H1 (cell line): ENCODE measurements around the gene ARHGAP28. TPM values are rescaled to one million over a fixed set of nuclear protein-coding genes. Genes with fewer than 3 reads are reported as not detected.

ENCODE experiments used
- CTCF ChIA-PET: fragments of 300-600 bp; sonication (Branson Sonifier 250); formaldehyde crosslinking; loops from one replicate; lab custom pipeline; 2021; ENCODE audit not compliant: partially characterized antibody; lab: Charles Lee
- POLR2A ChIA-PET: fragments of 300-600 bp; sonication (Branson Sonifier 250); formaldehyde crosslinking; loops from one replicate; lab custom pipeline; 2021; ENCODE audit warnings: inconsistent platforms; ENCODE audit not compliant: partially characterized antibody; lab: Charles Lee
- DNase-seq, 2 experiments: peaks; one replicate each; pipeline versions ENCODE4 v3.0.0 to v3.0.0-alpha.2; 2010 to 2022; ENCODE audit warnings: low spot score in 2 of 2, low read depth in 1 of 2, mixed read lengths in 1 of 2
- FAIRE-seq: peaks from 2 replicates; lab custom pipeline; 2011; peaks lifted over from hg19 to GRCh38; lab: Jason Lieb, UNC
- H2AFZ ChIP-seq: 2 replicates; pipeline ENCODE4 v1.8.1; 2012; ENCODE audit warnings: low read length, inconsistent platforms
- H2AK5ac ChIP-seq: 2 replicates; pipeline ENCODE4 v1.6.1; 2013; ENCODE audit warnings: low read depth, low read length
- H2BK120ac ChIP-seq: replicated peaks from 2 replicates; pipeline ENCODE3; 2013; ENCODE audit warnings: low read depth, low read length, inconsistent platforms
- H2BK12ac ChIP-seq: 2 replicates; pipeline ENCODE4 v1.6.1; 2013; ENCODE audit warnings: low read depth, low read length
- H2BK15ac ChIP-seq: 2 replicates; pipeline ENCODE4 v1.6.1; 2013; ENCODE audit warnings: low read length
- H2BK20ac ChIP-seq: 2 replicates; pipeline ENCODE4 v1.6.1; 2013; ENCODE audit warnings: low read length
- H2BK5ac ChIP-seq: 2 replicates; pipeline ENCODE4 v1.6.1; 2013; ENCODE audit warnings: low read depth, low read length
- H3K14ac ChIP-seq: 2 replicates; pipeline ENCODE4 v1.6.1; 2013; ENCODE audit warnings: inconsistent platforms; ENCODE audit not compliant: insufficient read length
- H3K18ac ChIP-seq: 2 replicates; pipeline ENCODE4 v1.6.1; 2013; ENCODE audit warnings: low read length; ENCODE audit errors: extremely low read depth
- H3K23ac ChIP-seq: 2 replicates; pipeline ENCODE4 v1.6.1; 2013; ENCODE audit warnings: inconsistent platforms; ENCODE audit not compliant: insufficient read length
- H3K23me2 ChIP-seq: 2 replicates; pipeline ENCODE4 v1.6.1; 2013; ENCODE audit warnings: low read depth, low read length
- H3K27ac ChIP-seq: 2 replicates; pipeline ENCODE4 v1.6.1; 2011; ENCODE audit warnings: low read depth, low read length, inconsistent platforms
- H3K27me3 ChIP-seq, 4 experiments: replicated peaks in 1 of 4; 1 replicate in 1 of 4; 2 replicates in 3 of 4; pipeline versions ENCODE4 v1.6.1 to v1.8.1; 2011 to 2013; ENCODE audit warnings: low read length in 3 of 4, mild to moderate bottlenecking in 3 of 4, inconsistent platforms in 2 of 4, mixed read lengths in 2 of 4, moderate library complexity in 1 of 4; ENCODE audit not compliant: control insufficient read depth in 3 of 4, insufficient read depth in 3 of 4; ENCODE audit errors: extremely low read depth in 1 of 4
- H3K36me3 ChIP-seq, 4 experiments: 2 replicates each; pipeline versions ENCODE4 v1.6.1 to v1.8.1; 2011 to 2013; ENCODE audit warnings: mild to moderate bottlenecking in 4 of 4, low read length in 3 of 4, moderate library complexity in 2 of 4, control low read depth in 1 of 4, inconsistent platforms in 1 of 4; ENCODE audit not compliant: insufficient read depth in 4 of 4, control insufficient read depth in 2 of 4
- H3K4ac ChIP-seq: replicated peaks from 2 replicates; pipeline ENCODE3; 2013; ENCODE audit warnings: low read length, low read depth, mixed read lengths, inconsistent platforms; ENCODE audit not compliant: insufficient read length
- H3K4me1 ChIP-seq, 4 experiments: replicated peaks in 1 of 4; 1 replicate in 1 of 4; 2 replicates in 3 of 4; pipeline versions ENCODE4 v1.6.1 to v1.8.1; 2011 to 2013; ENCODE audit warnings: low read length in 3 of 4, inconsistent platforms in 2 of 4, mixed read lengths in 1 of 4; ENCODE audit not compliant: insufficient read depth in 4 of 4, control insufficient read depth in 3 of 4
- H3K4me2 ChIP-seq, 2 experiments: 2 replicates each; pipeline versions ENCODE4 v1.6.1 to v1.8.1; 2011 to 2013; ENCODE audit warnings: low read depth in 2 of 2, low read length in 2 of 2, control low read depth in 1 of 2, inconsistent platforms in 1 of 2, mild to moderate bottlenecking in 1 of 2; ENCODE audit not compliant: insufficient read depth in 1 of 2
- H3K4me3 ChIP-seq, 4 experiments: fragments of 200-600, 300-600 bp in 1 of 4; sonication (generic), shearing (Covaris generic), sonication (Bioruptor Twin) in 1 of 4; 2 replicates each; pipeline versions ENCODE4 v1.5.1 to v1.8.1; 2011 to 2016; ENCODE audit warnings: low read length in 4 of 4, low read depth in 3 of 4, control low read depth in 2 of 4, inconsistent platforms in 2 of 4, mild to moderate bottlenecking in 2 of 4, mixed read lengths in 1 of 4, moderate library complexity in 1 of 4; ENCODE audit not compliant: insufficient read depth in 2 of 4; ENCODE audit errors: extremely low read depth in 1 of 4
- H3K56ac ChIP-seq: replicated peaks from 2 replicates; pipeline ENCODE3; 2013; ENCODE audit warnings: low read depth, mild to moderate bottlenecking, mixed read lengths, low read length, inconsistent platforms; ENCODE audit not compliant: insufficient read length
- H3K79me1 ChIP-seq: 2 replicates; pipeline ENCODE4 v1.6.1; 2013; ENCODE audit warnings: low read depth, low read length, control low read depth
- H3K79me2 ChIP-seq, 2 experiments: 2 replicates each; pipeline versions ENCODE4 v1.6.1 to v1.8.1; 2012 to 2013; ENCODE audit warnings: low read length in 2 of 2, mild to moderate bottlenecking in 2 of 2, inconsistent platforms in 1 of 2; ENCODE audit not compliant: insufficient read depth in 2 of 2, control insufficient read depth in 1 of 2
- H3K9ac ChIP-seq, 4 experiments: replicated peaks in 1 of 4; 1 replicate in 1 of 4; 2 replicates in 3 of 4; pipeline versions ENCODE4 v1.6.1 to v1.8.1; 2011 to 2013; ENCODE audit warnings: low read depth in 3 of 4, low read length in 3 of 4, control low read depth in 2 of 4, mild to moderate bottlenecking in 2 of 4, moderate library complexity in 2 of 4, inconsistent platforms in 1 of 4; ENCODE audit errors: extremely low read depth in 1 of 4
- H3K9me3 ChIP-seq, 2 experiments: 2 replicates each; pipeline versions ENCODE4 v1.6.1 to v1.8.1; 2012 to 2013; ENCODE audit warnings: mild to moderate bottlenecking in 2 of 2, moderate library complexity in 2 of 2, control low read depth in 1 of 2, inconsistent platforms in 1 of 2, low read depth in 1 of 2, low read length in 1 of 2, mixed read lengths in 1 of 2; ENCODE audit not compliant: insufficient read depth in 2 of 2
- H4K20me1 ChIP-seq, 2 experiments: replicated peaks in 1 of 2; 2 replicates each; pipeline versions ENCODE3 to v1.8.1; 2011 to 2013; ENCODE audit warnings: inconsistent platforms in 2 of 2, low read length in 2 of 2, mild to moderate bottlenecking in 1 of 2; ENCODE audit not compliant: insufficient read depth in 2 of 2, control insufficient read depth in 1 of 2
- H4K5ac ChIP-seq: 2 replicates; pipeline ENCODE4 v1.6.1; 2013; ENCODE audit warnings: low read length, low read depth, mixed read lengths, inconsistent platforms; ENCODE audit not compliant: insufficient read length
- H4K8ac ChIP-seq: 2 replicates; pipeline ENCODE4 v1.8.0; 2013; ENCODE audit warnings: mild to moderate bottlenecking, moderate library complexity, low read length, inconsistent platforms; ENCODE audit not compliant: insufficient read depth; ENCODE audit errors: extremely low read depth
- H4K91ac ChIP-seq: replicated peaks from 2 replicates; pipeline ENCODE3; 2013; ENCODE audit warnings: low read length, mixed read lengths, inconsistent platforms; ENCODE audit not compliant: insufficient read length
- CEBPB ChIP-seq: IDR thresholded peaks from 2 replicates; pipeline ENCODE4 v1.6.1; 2012; ENCODE audit warnings: low read depth, low read length
- CHD2 ChIP-seq: IDR thresholded peaks from 2 replicates; pipeline ENCODE4 v1.6.1; 2012; ENCODE audit warnings: low read length, improper control_type of control experiment
- EGR1 ChIP-seq: IDR thresholded peaks from 2 replicates; pipeline ENCODE4 v1.6.1; 2011; ENCODE audit warnings: low read depth, low read length, borderline replicate concordance
- EZH2 ChIP-seq: fragments of 200-600 bp; sonication (generic); IDR thresholded peaks from 2 replicates; pipeline ENCODE4 v1.7.1; 2012; ENCODE audit warnings: low read depth, mild to moderate bottlenecking, moderate library complexity, low read length, inconsistent platforms; ENCODE audit not compliant: severe bottlenecking
- GTF2F1 ChIP-seq: IDR thresholded peaks from 2 replicates; pipeline ENCODE4 v1.6.1; 2012; ENCODE audit warnings: low read depth, low read length, improper control_type of control experiment, borderline replicate concordance
- HDAC2 ChIP-seq, 2 experiments: fragments of 300-600 bp in 1 of 2; sonication (generic) in 1 of 2; IDR thresholded peaks; 2 replicates each; pipeline ENCODE4 v1.6.1; 2011 to 2012; ENCODE audit warnings: low read depth in 2 of 2, low read length in 2 of 2, mild to moderate bottlenecking in 2 of 2, moderate library complexity in 2 of 2, borderline replicate concordance in 1 of 2, inconsistent platforms in 1 of 2
- MAFK ChIP-seq: IDR thresholded peaks from 2 replicates; pipeline ENCODE4 v1.6.1; 2012; ENCODE audit warnings: low read depth, mild to moderate bottlenecking, improper control_type of control experiment, low read length
- PHF8 ChIP-seq: fragments of 200-600 bp; sonication (generic); conservative IDR thresholded peaks from 2 replicates; pipeline ENCODE4 v1.7.1; 2012; ENCODE audit warnings: low read depth, mild to moderate bottlenecking, inconsistent platforms, low read length, moderate library complexity
- RAD21 ChIP-seq, 2 experiments: IDR thresholded peaks in 1 of 2; conservative IDR thresholded peaks in 1 of 2; 2 replicates each; pipeline ENCODE4 v1.6.1; 2011; ENCODE audit warnings: low read depth in 2 of 2, low read length in 2 of 2, improper control_type of control experiment in 1 of 2, inconsistent platforms in 1 of 2, mild to moderate bottlenecking in 1 of 2, moderate library complexity in 1 of 2
- RFX5 ChIP-seq: IDR thresholded peaks from 2 replicates; pipeline ENCODE4 v1.6.1; 2011; ENCODE audit warnings: low read depth, low read length, improper control_type of control experiment, borderline replicate concordance
- SUZ12 ChIP-seq: fragments of 200-600 bp; sonication (generic); IDR thresholded peaks from 2 replicates; pipeline ENCODE4 v1.6.1; 2012; ENCODE audit warnings: mild to moderate bottlenecking, inconsistent platforms, low read length, moderate library complexity, mixed read lengths
- TBP ChIP-seq: IDR thresholded peaks from 2 replicates; pipeline ENCODE4 v1.6.1; 2011; ENCODE audit warnings: low read depth, low read length, improper control_type of control experiment
- polyA plus RNA-seq, 7 experiments: library from polyadenylated mRNA; depleted of rRNA in 3 of 7; stranded (reverse) in 5 of 7; unstranded in 2 of 7; fragments of >200 nt in 5 of 7; fragments of 200-250 nt in 2 of 7; gene quantifications; 1 replicate in 5 of 7; 2 replicates in 1 of 7; 4 replicates in 1 of 7; pipeline versions ENCODE4 v1.2.1 to v1.2.3, GENCODE V29; 2011 to 2013; ENCODE audit warnings: missing spikeins in 2 of 7, mixed read lengths in 2 of 7
- total RNA-seq: library from RNA; stranded (reverse); fragmentation: NEBNext Ultra II Directional; extraction: Animal tissue kit (Norgen Biotek cat#: 25700); gene quantifications from 2 replicates; pipeline ENCODE4 v1.2.1, GENCODE V29; 2021

The ARHGAP28 gene
- total and polyA plus RNA-seq, 2 of the 8 experiments (the other 6 are each of a cell fraction or from before 2014, with no cell fraction given) = 2.9 to 14.4 TPM

- no peak overlapping the region for H2BK20ac ChIP-seq
- no peaks in the 10 kb centered on the region for H3K27me3 ChIP-seq
- H3K9me3 ChIP-seq = no peaks in the 10 kb centered on the region
- H3K79me1 ChIP-seq = no peaks in the 10 kb centered on the region
- H3K18ac ChIP-seq = no peak overlapping the region
- H4K8ac ChIP-seq = no peak overlapping the region
- no peak overlapping the region for H3K4ac ChIP-seq
- H4K20me1 ChIP-seq = no peaks in the 10 kb centered on the region
- POLR2A ChIA-PET = no interaction called here
- no peak overlapping the region for H2BK12ac ChIP-seq
- no peaks in the 10 kb centered on the region for H3K36me3 ChIP-seq
- no peak overlapping the region for H2BK5ac ChIP-seq
- no peak overlapping the region for H2BK120ac ChIP-seq
- H4K5ac ChIP-seq = no peak overlapping the region
- H3K23ac ChIP-seq = no peak overlapping the region
- H3K4me3 ChIP-seq = no peak overlapping the region
- DNase-seq = no peak
- H3K79me2 ChIP-seq = no peaks in the 10 kb centered on the region
- H3K23me2 ChIP-seq = no peaks in the 10 kb centered on the region; the same call in 1 of the 2 replicates
- H4K91ac ChIP-seq = no peak overlapping the region
- no peak overlapping the region for H3K9ac ChIP-seq
- no peak overlapping the region for H2AK5ac ChIP-seq
- peaks cover 0 to 4% (median 0%) of the 10 kb centered on the region in 4 experiments; a peak in 1 of 7 replicates for H3K4me1 ChIP-seq
- CTCF ChIA-PET = interaction anchor here (0.6 kb wide), 1 partner anchor 23 kb away, joined by 3 read pairs; no protein-coding TSS in a partner anchor
- H2AFZ ChIP-seq = no peak overlapping the region
- H3K56ac ChIP-seq = no peak overlapping the region
- no peak overlapping the region for H2BK15ac ChIP-seq
- no peak overlapping the region for H3K14ac ChIP-seq
- H3K4me2 ChIP-seq = no peak overlapping the region
- H3K27ac ChIP-seq = no peak overlapping the region
- no peak for FAIRE-seq
- TF ChIP-seq RAD21 (IDR thresholded peaks at IDR 0.05 in 1 of 2, conservative IDR thresholded peaks at IDR 0.05 in 1 of 2; ENCODE audit: low read depth in 2 of 2, low read length in 2 of 2) = no peak
- no peak for TF ChIP-seq EGR1
- no peak for TF ChIP-seq MAFK
- no peak for TF ChIP-seq PHF8
- no peak for TF ChIP-seq RFX5
- TF ChIP-seq SUZ12 = no peak
- no peak for TF ChIP-seq EZH2
- no peak for TF ChIP-seq CHD2
- TF ChIP-seq GTF2F1 = no peak
- TF ChIP-seq TBP = no peak
- no peak for TF ChIP-seq CEBPB
- no peak for TF ChIP-seq HDAC2 (IDR thresholded peaks at IDR 0.05; ENCODE audit: borderline replicate concordance in 1 of 2, low read depth in 2 of 2, low read length in 2 of 2)
Observed at GRCh38 chr18:6687676-6688075, 41.8 kb upstream of the ARHGAP28 start.
